Liver (tissue), 3 donors: ENCODE data around the gene KLHL12.

ENCODE experiments used
- ATF3 ChIP-seq: IDR thresholded peaks from 2 replicates; pipeline ENCODE4 v1.6.1; 2016; ENCODE audit warnings: antibody characterized with exemption
- EGR1 ChIP-seq, 2 donors: IDR thresholded peaks; 2 replicates each; pipeline ENCODE4 v1.6.1; 2016 to 2018; ENCODE audit warnings: antibody characterized with exemption in 2 of 2, low read depth in 2 of 2
- FOXA1 ChIP-seq: IDR thresholded peaks from 2 replicates; pipeline ENCODE4 v1.6.1; 2016; ENCODE audit warnings: antibody characterized with exemption
- GABPA ChIP-seq, 2 donors: IDR thresholded peaks in 1 of 2; conservative IDR thresholded peaks in 1 of 2; 2 replicates each; pipeline ENCODE4 v1.6.1; 2016; ENCODE audit warnings: antibody characterized with exemption in 2 of 2, mild to moderate bottlenecking in 1 of 2, moderate library complexity in 1 of 2
- HNF4G ChIP-seq: IDR thresholded peaks from 2 replicates; pipeline ENCODE4 v1.6.1; 2016; ENCODE audit warnings: antibody characterized with exemption
- JUND ChIP-seq, 2 donors: IDR thresholded peaks; 2 replicates each; pipeline ENCODE4 v1.6.1; 2016; ENCODE audit warnings: antibody characterized with exemption in 2 of 2
- RAD21 ChIP-seq, 2 donors: IDR thresholded peaks; 2 replicates each; pipeline ENCODE4 v1.6.1; 2016; ENCODE audit warnings: antibody characterized with exemption in 2 of 2, mild to moderate bottlenecking in 2 of 2
- REST ChIP-seq: IDR thresholded peaks from 2 replicates; pipeline ENCODE4 v1.6.1; 2016; ENCODE audit warnings: antibody characterized with exemption, mild to moderate bottlenecking
- RXRA ChIP-seq, 2 donors: IDR thresholded peaks; 2 replicates each; pipeline ENCODE4 v1.6.1; 2017 to 2018; ENCODE audit warnings: antibody characterized with exemption in 2 of 2, mild to moderate bottlenecking in 1 of 2
- TAF1 ChIP-seq: conservative IDR thresholded peaks from 2 replicates; pipeline ENCODE4 v1.6.1; 2016; ENCODE audit warnings: antibody characterized with exemption, mild to moderate bottlenecking
- YY1 ChIP-seq: IDR thresholded peaks from 2 replicates; pipeline ENCODE4 v1.6.1; 2016; ENCODE audit warnings: antibody characterized with exemption, mild to moderate bottlenecking
- TF ChIP-seq, protein P1 (sequence below): fragments of 150-350 bp; IDR thresholded peaks from 2 replicates; pipeline ENCODE4 v1.5.1; 2017; ENCODE audit warnings: improper control_type of control experiment, low read depth, low read length; ENCODE audit not compliant: missing input control
- TF ChIP-seq, protein P2 (sequence below): IDR thresholded peaks from 2 replicates; pipeline ENCODE4 v1.6.1; 2016; ENCODE audit warnings: antibody characterized with exemption
- TF ChIP-seq, protein P3 (sequence below): IDR thresholded peaks from 2 replicates; pipeline ENCODE4 v1.6.1; 2016; ENCODE audit warnings: antibody characterized with exemption
- donor health status: healthy.
- donor health status: healthy.

DNA sequence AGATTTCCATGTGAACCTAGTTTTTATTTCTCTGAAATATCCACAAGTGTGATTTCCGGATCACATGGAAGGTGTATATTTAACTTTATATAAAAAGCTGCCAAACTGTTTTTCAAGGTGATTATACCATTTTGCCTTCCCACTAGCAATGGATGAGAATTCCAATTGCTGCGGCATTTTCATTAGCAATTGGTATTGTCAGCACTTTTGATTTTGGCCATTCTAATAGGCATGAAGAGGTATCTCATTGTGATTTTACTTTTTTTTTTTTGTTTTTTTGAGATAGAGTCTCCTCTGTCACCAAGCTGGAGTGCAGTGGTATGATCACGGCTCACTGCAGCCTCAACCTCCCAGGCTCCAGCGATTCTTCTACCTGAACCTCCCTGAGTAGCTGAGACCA, 45.0 kb upstream of the KLHL12 start:
- TF ChIP-seq YY1 (no peak), GABPA (IDR thresholded peaks at IDR 0.05 in 1 of 2, conservative IDR thresholded peaks at IDR 0.05 in 1 of 2) (no peak), ATF3 (no peak), RAD21 (IDR thresholded peaks at IDR 0.05) (no peak), REST (no peak), FOXA1 (no peak), JUND (IDR thresholded peaks at IDR 0.05) (no peak), TAF1 (no peak), RXRA (IDR thresholded peaks at IDR 0.05) (no peak), HNF4G (no peak), EGR1 (IDR thresholded peaks at IDR 0.05; ENCODE audit: low read depth in 2 of 2) (no peak)
- TF ChIP-seq, protein P1, sequence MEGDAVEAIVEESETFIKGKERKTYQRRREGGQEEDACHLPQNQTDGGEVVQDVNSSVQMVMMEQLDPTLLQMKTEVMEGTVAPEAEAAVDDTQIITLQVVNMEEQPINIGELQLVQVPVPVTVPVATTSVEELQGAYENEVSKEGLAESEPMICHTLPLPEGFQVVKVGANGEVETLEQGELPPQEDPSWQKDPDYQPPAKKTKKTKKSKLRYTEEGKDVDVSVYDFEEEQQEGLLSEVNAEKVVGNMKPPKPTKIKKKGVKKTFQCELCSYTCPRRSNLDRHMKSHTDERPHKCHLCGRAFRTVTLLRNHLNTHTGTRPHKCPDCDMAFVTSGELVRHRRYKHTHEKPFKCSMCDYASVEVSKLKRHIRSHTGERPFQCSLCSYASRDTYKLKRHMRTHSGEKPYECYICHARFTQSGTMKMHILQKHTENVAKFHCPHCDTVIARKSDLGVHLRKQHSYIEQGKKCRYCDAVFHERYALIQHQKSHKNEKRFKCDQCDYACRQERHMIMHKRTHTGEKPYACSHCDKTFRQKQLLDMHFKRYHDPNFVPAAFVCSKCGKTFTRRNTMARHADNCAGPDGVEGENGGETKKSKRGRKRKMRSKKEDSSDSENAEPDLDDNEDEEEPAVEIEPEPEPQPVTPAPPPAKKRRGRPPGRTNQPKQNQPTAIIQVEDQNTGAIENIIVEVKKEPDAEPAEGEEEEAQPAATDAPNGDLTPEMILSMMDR = no peak
- TF ChIP-seq, protein P2, sequence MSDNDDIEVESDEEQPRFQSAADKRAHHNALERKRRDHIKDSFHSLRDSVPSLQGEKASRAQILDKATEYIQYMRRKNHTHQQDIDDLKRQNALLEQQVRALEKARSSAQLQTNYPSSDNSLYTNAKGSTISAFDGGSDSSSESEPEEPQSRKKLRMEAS = no peak
- TF ChIP-seq, protein P3, sequence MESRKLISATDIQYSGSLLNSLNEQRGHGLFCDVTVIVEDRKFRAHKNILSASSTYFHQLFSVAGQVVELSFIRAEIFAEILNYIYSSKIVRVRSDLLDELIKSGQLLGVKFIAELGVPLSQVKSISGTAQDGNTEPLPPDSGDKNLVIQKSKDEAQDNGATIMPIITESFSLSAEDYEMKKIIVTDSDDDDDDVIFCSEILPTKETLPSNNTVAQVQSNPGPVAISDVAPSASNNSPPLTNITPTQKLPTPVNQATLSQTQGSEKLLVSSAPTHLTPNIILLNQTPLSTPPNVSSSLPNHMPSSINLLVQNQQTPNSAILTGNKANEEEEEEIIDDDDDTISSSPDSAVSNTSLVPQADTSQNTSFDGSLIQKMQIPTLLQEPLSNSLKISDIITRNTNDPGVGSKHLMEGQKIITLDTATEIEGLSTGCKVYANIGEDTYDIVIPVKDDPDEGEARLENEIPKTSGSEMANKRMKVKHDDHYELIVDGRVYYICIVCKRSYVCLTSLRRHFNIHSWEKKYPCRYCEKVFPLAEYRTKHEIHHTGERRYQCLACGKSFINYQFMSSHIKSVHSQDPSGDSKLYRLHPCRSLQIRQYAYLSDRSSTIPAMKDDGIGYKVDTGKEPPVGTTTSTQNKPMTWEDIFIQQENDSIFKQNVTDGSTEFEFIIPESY = no peak
